Measurements from ENCODE around the gene PHC2. TPM values are rescaled to one million over a fixed set of nuclear protein-coding genes. Genes with fewer than 3 reads are reported as not detected.

The PHC2 gene
- polyA plus RNA-seq, 1 donor: 58.2 TPM

- Histone ChIP-seq H3K27ac (ENCODE audit: low read length) (no peak overlapping the region), H3K4me1 (ENCODE audit: control insufficient read depth, insufficient read depth, low read length) (peaks cover 12% of the 10 kb centered on the region), H3K4me3 (ENCODE audit: low read length) (no peak overlapping the region), H3K36me3 (ENCODE audit: control insufficient read depth, insufficient read depth, low read length) (no peaks in the 10 kb centered on the region), H3K9me3 (ENCODE audit: control insufficient read depth, low read depth, low read length) (no peaks in the 10 kb centered on the region), H3K27me3 (ENCODE audit: control insufficient read depth, insufficient read depth, low read length) (peaks cover 3% of the 10 kb centered on the region)
- no CpG with 5 or more reads among the region's 2 CpGs for WGBS (ENCODE audit: insufficient coverage, low lambda C conversion rate)
- DNase-seq: no peak
These were observed 5.0 kb downstream of the PHC2 start for GRCh38 chr1:33425900-33426299.

- WGBS (ENCODE audit: insufficient coverage, low lambda C conversion rate): 83% methylated on average over 2 of the region's 2 CpGs
- H3K27ac ChIP-seq (ENCODE audit: low read length): no peak overlapping the region
These were observed 6.3 kb downstream of the PHC2 start for GRCh38 chr1:33424610-33425009.

GRCh38 chr1:33424205-33424604, 6.7 kb downstream of the PHC2 start:
- no CpG with 5 or more reads among the region's 4 CpGs for WGBS (ENCODE audit: insufficient coverage, low lambda C conversion rate)
- no peak for DNase-seq
- Histone ChIP-seq H3K9me3 (ENCODE audit: control insufficient read depth, low read depth, low read length) (no peaks in the 10 kb centered on the region), H3K4me3 (ENCODE audit: low read length) (no peak overlapping the region), H3K4me1 (ENCODE audit: control insufficient read depth, insufficient read depth, low read length) (peaks cover 3% of the 10 kb centered on the region), H3K27ac (ENCODE audit: low read length) (no peak overlapping the region), H3K27me3 (ENCODE audit: control insufficient read depth, insufficient read depth, low read length) (peaks cover under 1% of the 10 kb centered on the region), H3K36me3 (ENCODE audit: control insufficient read depth, insufficient read depth, low read length) (no peaks in the 10 kb centered on the region)

More at GRCh38 chr1:33424610-33425009, 6.3 kb downstream of the PHC2 start:
- Histone ChIP-seq H3K9me3 (ENCODE audit: control insufficient read depth, low read depth, low read length) (no peaks in the 10 kb centered on the region), H3K27me3 (ENCODE audit: control insufficient read depth, insufficient read depth, low read length) (peaks cover 3% of the 10 kb centered on the region), H3K4me3 (ENCODE audit: low read length) (no peak overlapping the region), H3K4me1 (ENCODE audit: control insufficient read depth, insufficient read depth, low read length) (peaks cover 7% of the 10 kb centered on the region), H3K36me3 (ENCODE audit: control insufficient read depth, insufficient read depth, low read length) (no peaks in the 10 kb centered on the region)
- no peak for DNase-seq

- Histone ChIP-seq H3K4me3 (ENCODE audit: low read length) (no peak overlapping the region), H3K27ac (ENCODE audit: low read length) (no peak overlapping the region), H3K36me3 (ENCODE audit: control insufficient read depth, insufficient read depth, low read length) (no peaks in the 10 kb centered on the region), H3K9me3 (ENCODE audit: control insufficient read depth, low read depth, low read length) (peaks cover 6% of the 10 kb centered on the region), H3K4me1 (ENCODE audit: control insufficient read depth, insufficient read depth, low read length) (no peaks in the 10 kb centered on the region), H3K27me3 (ENCODE audit: control insufficient read depth, insufficient read depth, low read length) (no peaks in the 10 kb centered on the region)
- no peak for DNase-seq
- 77% methylated on average over 2 of the region's 7 CpGs for WGBS (ENCODE audit: insufficient coverage, low lambda C conversion rate)
These were observed 9.8 kb downstream of the PHC2 start for GRCh38 chr1:33420870-33421775.

- no peaks in the 10 kb centered on the region for H3K4me1 ChIP-seq (ENCODE audit: control insufficient read depth, insufficient read depth, low read length)
- H3K27me3 ChIP-seq (ENCODE audit: control insufficient read depth, insufficient read depth, low read length): no peaks in the 10 kb centered on the region
- no peak overlapping the region for H3K27ac ChIP-seq (ENCODE audit: low read length)
- no peaks in the 10 kb centered on the region for H3K36me3 ChIP-seq (ENCODE audit: control insufficient read depth, insufficient read depth, low read length)
- DNase-seq: no peak
- no peak overlapping the region for H3K4me3 ChIP-seq (ENCODE audit: low read length)
- peaks cover 13% of the 10 kb centered on the region for H3K9me3 ChIP-seq (ENCODE audit: control insufficient read depth, low read depth, low read length)
- 100% methylated on average over 1 of the region's 1 CpG for WGBS (ENCODE audit: insufficient coverage, low lambda C conversion rate)
These were observed 12.1 kb downstream of the PHC2 start for GRCh38 chr1:33418811-33419210.

GRCh38 chr1:33414879-33415278, 16.0 kb downstream of the PHC2 start:
- no CpG with 5 or more reads among the region's 5 CpGs for WGBS (ENCODE audit: insufficient coverage, low lambda C conversion rate)
- Histone ChIP-seq H3K27ac (ENCODE audit: low read length) (no peak overlapping the region), H3K27me3 (ENCODE audit: control insufficient read depth, insufficient read depth, low read length) (no peaks in the 10 kb centered on the region), H3K36me3 (ENCODE audit: control insufficient read depth, insufficient read depth, low read length) (no peaks in the 10 kb centered on the region), H3K4me1 (ENCODE audit: control insufficient read depth, insufficient read depth, low read length) (no peaks in the 10 kb centered on the region), H3K4me3 (ENCODE audit: low read length) (no peak overlapping the region), H3K9me3 (ENCODE audit: control insufficient read depth, low read depth, low read length) (peaks cover 13% of the 10 kb centered on the region)
- DNase-seq: no peak

GRCh38 chr1:33410091-33410701, 20.7 kb downstream of the PHC2 start:
- Histone ChIP-seq H3K4me1 (ENCODE audit: control insufficient read depth, insufficient read depth, low read length) (no peaks in the 10 kb centered on the region), H3K36me3 (ENCODE audit: control insufficient read depth, insufficient read depth, low read length) (no peaks in the 10 kb centered on the region), H3K27ac (ENCODE audit: low read length) (no peak overlapping the region), H3K4me3 (ENCODE audit: low read length) (no peak overlapping the region), H3K27me3 (ENCODE audit: control insufficient read depth, insufficient read depth, low read length) (no peaks in the 10 kb centered on the region), H3K9me3 (ENCODE audit: control insufficient read depth, low read depth, low read length) (no peaks in the 10 kb centered on the region)
- DNase-seq: peak in 1 of 2 donors; percentile 26
- 80% methylated on average over 1 of the region's 5 CpGs for WGBS (ENCODE audit: insufficient coverage, low lambda C conversion rate)

GRCh38 chr1:33408093-33408436, 22.8 kb downstream of the PHC2 start:
- Histone ChIP-seq H3K4me1 (ENCODE audit: control insufficient read depth, insufficient read depth, low read length) (no peaks in the 10 kb centered on the region), H3K27ac (ENCODE audit: low read length) (no peak overlapping the region)
- WGBS (ENCODE audit: insufficient coverage, low lambda C conversion rate): 100% methylated on average over 2 of the region's 2 CpGs

GRCh38 chr1:33407352-33408092, 23.4 kb downstream of the PHC2 start:
- no peak for DNase-seq
- WGBS (ENCODE audit: insufficient coverage, low lambda C conversion rate): no CpG with 5 or more reads among the region's 1 CpG
- Histone ChIP-seq H3K9me3 (ENCODE audit: control insufficient read depth, low read depth, low read length) (no peaks in the 10 kb centered on the region), H3K4me1 (ENCODE audit: control insufficient read depth, insufficient read depth, low read length) (no peaks in the 10 kb centered on the region), H3K36me3 (ENCODE audit: control insufficient read depth, insufficient read depth, low read length) (no peaks in the 10 kb centered on the region), H3K27ac (ENCODE audit: low read length) (no peak overlapping the region), H3K27me3 (ENCODE audit: control insufficient read depth, insufficient read depth, low read length) (no peaks in the 10 kb centered on the region), H3K4me3 (ENCODE audit: low read length) (no peak overlapping the region)

More at GRCh38 chr1:33408093-33408436, 22.8 kb downstream of the PHC2 start:
- Histone ChIP-seq H3K36me3 (ENCODE audit: control insufficient read depth, insufficient read depth, low read length) (no peaks in the 10 kb centered on the region), H3K9me3 (ENCODE audit: control insufficient read depth, low read depth, low read length) (no peaks in the 10 kb centered on the region), H3K4me3 (ENCODE audit: low read length) (no peak overlapping the region), H3K27me3 (ENCODE audit: control insufficient read depth, insufficient read depth, low read length) (no peaks in the 10 kb centered on the region)
- no peak for DNase-seq

GRCh38 chr1:33402206-33402605, 28.7 kb downstream of the PHC2 start:
- Histone ChIP-seq H3K36me3 (ENCODE audit: control insufficient read depth, insufficient read depth, low read length) (no peaks in the 10 kb centered on the region), H3K27ac (ENCODE audit: low read length) (no peak overlapping the region), H3K9me3 (ENCODE audit: control insufficient read depth, low read depth, low read length) (no peaks in the 10 kb centered on the region), H3K4me3 (ENCODE audit: low read length) (no peak overlapping the region), H3K4me1 (ENCODE audit: control insufficient read depth, insufficient read depth, low read length) (peaks cover 7% of the 10 kb centered on the region), H3K27me3 (ENCODE audit: control insufficient read depth, insufficient read depth, low read length) (no peaks in the 10 kb centered on the region)
- 100% methylated on average over 1 of the region's 1 CpG for WGBS (ENCODE audit: insufficient coverage, low lambda C conversion rate)
- no peak for DNase-seq

Measured in large intestine (tissue), 3 donors.